ENCODE results near the gene NCS1.

GRCh38 chr9:130191068-130191748, 19.0 kb downstream of the NCS1 start:
- no peak for TF ChIP-seq ZFP3 (tag by site-specific recombination; IDR thresholded peaks at IDR 0.05; ENCODE audit: low read depth)
- no peak for TF ChIP-seq PRDM4 (tag by site-specific recombination; IDR thresholded peaks at IDR 0.05)
- TF ChIP-seq CTCF (tag by site-specific recombination; IDR thresholded peaks at IDR 0.05) = no peak
- TF ChIP-seq IKZF3 (tag by site-specific recombination; IDR thresholded peaks at IDR 0.05) = no peak
- no peak for TF ChIP-seq ZBTB8A (tag by site-specific recombination; IDR thresholded peaks at IDR 0.05)
- no peak for TF ChIP-seq ZNF416 (tag by site-specific recombination; IDR thresholded peaks at IDR 0.05)
- TF ChIP-seq PRDM10 (tag by site-specific recombination; IDR thresholded peaks at IDR 0.05) = no peak
- TF ChIP-seq ZNF610 (tag by site-specific recombination; IDR thresholded peaks at IDR 0.05; ENCODE audit: borderline replicate concordance) = no peak
- no peak for TF ChIP-seq ZFP41 (tag by site-specific recombination; IDR thresholded peaks at IDR 0.05; ENCODE audit: borderline replicate concordance)
- TF ChIP-seq ZBTB20 (tag by site-specific recombination; IDR thresholded peaks at IDR 0.05) = no peak
